VCaP (cell line): ENCODE measurements around the gene FAM170B.

ENCODE experiments used
- H3K27ac ChIP-seq: fragments of 450-650 bp; 2 replicates; pipeline ENCODE4 v1.5.1; 2017
- TF ChIP-seq, protein P1 (sequence below): fragments of 450-650 bp; conservative IDR thresholded peaks from 2 replicates; pipeline ENCODE4 v1.5.1; 2017; ENCODE audit warnings: mild to moderate bottlenecking, moderate library complexity

Gene FAM170B

GRCh38 chr10:49131507-49132361 is 2.1 kb downstream of the FAM170B start:
- TF ChIP-seq, protein P1, sequence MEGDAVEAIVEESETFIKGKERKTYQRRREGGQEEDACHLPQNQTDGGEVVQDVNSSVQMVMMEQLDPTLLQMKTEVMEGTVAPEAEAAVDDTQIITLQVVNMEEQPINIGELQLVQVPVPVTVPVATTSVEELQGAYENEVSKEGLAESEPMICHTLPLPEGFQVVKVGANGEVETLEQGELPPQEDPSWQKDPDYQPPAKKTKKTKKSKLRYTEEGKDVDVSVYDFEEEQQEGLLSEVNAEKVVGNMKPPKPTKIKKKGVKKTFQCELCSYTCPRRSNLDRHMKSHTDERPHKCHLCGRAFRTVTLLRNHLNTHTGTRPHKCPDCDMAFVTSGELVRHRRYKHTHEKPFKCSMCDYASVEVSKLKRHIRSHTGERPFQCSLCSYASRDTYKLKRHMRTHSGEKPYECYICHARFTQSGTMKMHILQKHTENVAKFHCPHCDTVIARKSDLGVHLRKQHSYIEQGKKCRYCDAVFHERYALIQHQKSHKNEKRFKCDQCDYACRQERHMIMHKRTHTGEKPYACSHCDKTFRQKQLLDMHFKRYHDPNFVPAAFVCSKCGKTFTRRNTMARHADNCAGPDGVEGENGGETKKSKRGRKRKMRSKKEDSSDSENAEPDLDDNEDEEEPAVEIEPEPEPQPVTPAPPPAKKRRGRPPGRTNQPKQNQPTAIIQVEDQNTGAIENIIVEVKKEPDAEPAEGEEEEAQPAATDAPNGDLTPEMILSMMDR, result no peak
- no peak overlapping the region for H3K27ac ChIP-seq

DNA sequence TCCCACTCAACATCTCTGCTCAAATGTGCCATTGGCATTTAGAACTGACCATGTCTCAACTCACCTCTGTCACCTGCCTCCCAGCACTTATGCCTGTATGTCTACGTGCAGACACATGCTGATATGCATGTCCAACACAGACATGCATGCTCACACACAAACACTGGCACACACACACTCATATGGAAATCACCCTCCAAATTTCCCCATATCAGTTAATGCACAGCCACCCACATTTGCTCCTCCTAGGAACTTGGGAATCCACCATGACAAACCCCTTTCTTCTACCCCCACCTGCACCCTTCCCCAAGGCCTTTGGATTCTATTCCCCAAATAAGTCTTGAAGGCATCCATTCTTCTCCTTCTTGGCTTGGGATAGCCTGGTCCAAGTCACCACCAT is 4.4 kb downstream of the FAM170B start:
- TF ChIP-seq, protein P1, result no peak
- H3K27ac ChIP-seq, result no peak overlapping the region

GRCh38 chr10:49128854-49129253 is 5.0 kb downstream of the FAM170B start:
- TF ChIP-seq, protein P1, result no peak
- no peak overlapping the region for H3K27ac ChIP-seq

- TF ChIP-seq, protein P1, result no peak
- H3K27ac ChIP-seq, result no peak overlapping the region
These were observed 9.6 kb downstream of the FAM170B start for GRCh38 chr10:49123981-49124950.

- TF ChIP-seq, protein P1, result no peak
- no peak overlapping the region for H3K27ac ChIP-seq
These were observed 12.9 kb downstream of the FAM170B start for GRCh38 chr10:49120911-49121310.

- H3K27ac ChIP-seq, result no peak overlapping the region
- TF ChIP-seq, protein P1, result no peak
These were observed 14.1 kb downstream of the FAM170B start for GRCh38 chr10:49119746-49120145.
